A673 (cell line): ENCODE results near the gene ZNF500.

Source experiments
- EZH2 ChIP-seq: fragments of 200-600 bp; sonication (generic); IDR thresholded peaks from 2 replicates; pipeline ENCODE4 v1.6.1; 2017; ENCODE audit warnings: borderline replicate concordance, low read depth, mild to moderate bottlenecking, mixed read lengths, antibody characterized with exemption, low read length; ENCODE audit not compliant: poor library complexity, severe bottlenecking
- TF ChIP-seq, protein P1 (sequence below): fragments of 300-800, 200-600 bp; sonication (generic); conservative IDR thresholded peaks from 2 replicates; pipeline ENCODE4 v1.5.1; 2017; ENCODE audit warnings: low read depth, mild to moderate bottlenecking, antibody characterized with exemption, low read length, moderate library complexity, mixed read lengths

- TF ChIP-seq, protein P1, sequence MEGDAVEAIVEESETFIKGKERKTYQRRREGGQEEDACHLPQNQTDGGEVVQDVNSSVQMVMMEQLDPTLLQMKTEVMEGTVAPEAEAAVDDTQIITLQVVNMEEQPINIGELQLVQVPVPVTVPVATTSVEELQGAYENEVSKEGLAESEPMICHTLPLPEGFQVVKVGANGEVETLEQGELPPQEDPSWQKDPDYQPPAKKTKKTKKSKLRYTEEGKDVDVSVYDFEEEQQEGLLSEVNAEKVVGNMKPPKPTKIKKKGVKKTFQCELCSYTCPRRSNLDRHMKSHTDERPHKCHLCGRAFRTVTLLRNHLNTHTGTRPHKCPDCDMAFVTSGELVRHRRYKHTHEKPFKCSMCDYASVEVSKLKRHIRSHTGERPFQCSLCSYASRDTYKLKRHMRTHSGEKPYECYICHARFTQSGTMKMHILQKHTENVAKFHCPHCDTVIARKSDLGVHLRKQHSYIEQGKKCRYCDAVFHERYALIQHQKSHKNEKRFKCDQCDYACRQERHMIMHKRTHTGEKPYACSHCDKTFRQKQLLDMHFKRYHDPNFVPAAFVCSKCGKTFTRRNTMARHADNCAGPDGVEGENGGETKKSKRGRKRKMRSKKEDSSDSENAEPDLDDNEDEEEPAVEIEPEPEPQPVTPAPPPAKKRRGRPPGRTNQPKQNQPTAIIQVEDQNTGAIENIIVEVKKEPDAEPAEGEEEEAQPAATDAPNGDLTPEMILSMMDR: no peak
- no peak for TF ChIP-seq EZH2
Measured at GRCh38 chr16:4724661-4725270, 42.2 kb downstream of the ZNF500 start.
